GM18951 (cell line): Measurements from ENCODE around the gene DCAF5.
"Not testable (repeated sequence)": the region's sequence is repeated elsewhere in the genome, so short reads cannot be mapped to it uniquely, and the experiment has no call there.

Experiments
- POLR2A ChIP-seq: IDR thresholded peaks from 4 replicates; pipeline ENCODE4 v1.6.1; 2011; ENCODE audit warnings: mild to moderate bottlenecking; ENCODE audit not compliant: insufficient read length, insufficient read depth; ENCODE audit errors: extremely low read depth
- in situ Hi-C: fragments of 300-500 bp; cut with MboI; formaldehyde crosslinking; loops from one replicate; pipeline ENCODE4 v1.12.0; 2022; ENCODE audit warnings: low sequenced_read_pairs, mixed read lengths, inconsistent platforms; ENCODE audit not compliant: unreplicated experiment

Gene DCAF5

GRCh38 chr14:69152902-69153151 is at the start of gene DCAF5:
DCAF5 (minus strand) TSS chr14:69153119; CDS start chr14:69152978, 141 bp downstream.
- in situ Hi-C loops: no loop called here
- TF ChIP-seq POLR2A: no peak

GRCh38 chr14:69199786-69200185 is 46.9 kb upstream of the DCAF5 start:
- no peak for TF ChIP-seq POLR2A
- in situ Hi-C loops: no loop called here

GRCh38 chr14:69193721-69194120 is 40.8 kb upstream of the DCAF5 start:
- in situ Hi-C loops: no loop called here
- no peak for TF ChIP-seq POLR2A

- in situ Hi-C loops: no loop called here
Measured at GRCh38 chr14:69191340-69192111, 38.6 kb upstream of the DCAF5 start, which contains the start of gene EXD2. EXD2 (plus strand) TSS chr14:69191498; CDS start chr14:69209471, 17,973 bp downstream.

GRCh38 chr14:69190191-69190590 is 37.3 kb upstream of the DCAF5 start:
- in situ Hi-C loops: no loop called here

More at GRCh38 chr14:69191340-69192111, 38.6 kb upstream of the DCAF5 start, which contains the start of gene EXD2:
- TF ChIP-seq POLR2A: peak; percentile 54

GRCh38 chr14:69183735-69184134 is 30.8 kb upstream of the DCAF5 start:
- in situ Hi-C loops: no loop called here
- TF ChIP-seq POLR2A: no peak

More at GRCh38 chr14:69190191-69190590, 37.3 kb upstream of the DCAF5 start:
- no peak for TF ChIP-seq POLR2A

GRCh38 chr14:69182580-69182979 is 29.7 kb upstream of the DCAF5 start:
- in situ Hi-C loops: not testable (repeated sequence)

GRCh38 chr14:69181491-69181890 is 28.6 kb upstream of the DCAF5 start:
- in situ Hi-C loops: no loop called here
- no peak for TF ChIP-seq POLR2A

- in situ Hi-C loops: no loop called here
- no peak for TF ChIP-seq POLR2A
Measured at GRCh38 chr14:69175130-69175529, 22.2 kb upstream of the DCAF5 start.

GRCh38 chr14:69171569-69171968 is 18.6 kb upstream of the DCAF5 start:
- no peak for TF ChIP-seq POLR2A
- in situ Hi-C loops: no loop called here

- no peak for TF ChIP-seq POLR2A
- in situ Hi-C loops: no loop called here
Measured at GRCh38 chr14:69170839-69171238, 17.9 kb upstream of the DCAF5 start.

- in situ Hi-C loops: not testable (repeated sequence)
Measured at GRCh38 chr14:69165787-69166186, 12.9 kb upstream of the DCAF5 start.

GRCh38 chr14:69161590-69161989 is 8.7 kb upstream of the DCAF5 start:
- no peak for TF ChIP-seq POLR2A
- in situ Hi-C loops: no loop called here

- in situ Hi-C loops: no loop called here
- TF ChIP-seq POLR2A: no peak
Measured at GRCh38 chr14:69156224-69156623, 3.3 kb upstream of the DCAF5 start.

GRCh38 chr14:69154779-69155178 is 1.9 kb upstream of the DCAF5 start:
- in situ Hi-C loops: no loop called here
- no peak for TF ChIP-seq POLR2A
